Measurements from ENCODE around the gene SLC25A22.
A peak's percentile ranks its signal among the peaks of the same experiment; 100 is the strongest.

Gene SLC25A22

DNA sequence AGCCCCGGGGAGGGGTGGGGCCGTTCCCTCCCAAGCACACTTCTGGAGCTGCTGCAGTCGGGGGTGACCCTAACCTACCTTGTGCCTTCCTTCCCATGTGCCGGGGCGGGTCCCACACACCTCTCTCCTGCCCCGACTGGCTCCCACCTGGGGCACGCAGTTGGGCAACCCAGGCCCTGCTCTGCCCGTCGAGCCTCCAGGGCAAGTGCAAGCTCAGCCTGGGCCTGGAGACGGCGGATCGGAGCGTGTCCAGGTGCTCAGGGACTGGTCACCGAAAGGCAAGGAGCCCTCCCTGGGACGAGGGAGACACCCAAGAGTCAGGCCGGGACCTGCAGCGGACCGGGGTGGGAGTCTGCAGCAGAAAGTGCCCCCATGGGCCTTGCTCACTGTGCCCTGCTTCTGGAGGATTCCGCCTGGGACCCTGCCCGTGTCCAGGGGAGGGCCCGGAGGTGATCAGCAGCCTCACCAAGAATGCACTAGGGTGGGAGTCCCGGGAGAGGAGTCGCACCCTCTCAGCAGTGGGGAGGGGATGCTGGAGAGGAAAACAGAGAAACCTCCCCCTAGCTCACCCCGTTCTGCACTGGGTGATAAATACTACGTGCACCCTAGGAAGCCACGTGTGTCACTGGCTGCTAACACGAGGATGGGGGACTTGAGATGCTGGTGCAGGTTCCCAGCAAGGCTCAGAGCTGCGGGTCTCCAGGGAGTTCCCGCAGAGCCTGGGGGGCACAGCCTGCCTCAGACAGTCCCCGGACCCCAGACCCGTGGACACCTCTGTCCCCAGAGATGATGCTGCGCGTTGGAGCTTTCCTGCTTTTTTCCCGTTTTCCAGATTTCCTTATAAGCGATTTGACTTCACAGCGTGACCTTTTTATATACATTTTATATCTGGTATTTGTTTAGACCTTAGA, 15.6 kb downstream of the SLC25A22 start:
- no peak overlapping the region for H2AFZ ChIP-seq (ENCODE audit: low read depth, low read length)
- no peak overlapping the region for H3K4ac ChIP-seq (ENCODE audit: low read depth in 1 of 2, low read length in 2 of 2)
- no peak overlapping the region for H3K4me3 ChIP-seq (ENCODE audit: insufficient read depth in 1 of 2, low read depth in 1 of 2, low read length in 2 of 2)
- 81% methylated on average over 32 of the region's 36 CpGs for WGBS
- H3K18ac ChIP-seq (ENCODE audit: low read depth in 1 of 2, low read length in 2 of 2): no peak overlapping the region
- H2AK5ac ChIP-seq (ENCODE audit: low read length, severe bottlenecking): no peak overlapping the region
- no peak overlapping the region for H2BK5ac ChIP-seq (ENCODE audit: low read depth, low read length, poor library complexity, severe bottlenecking)
- H3K4me1 ChIP-seq (ENCODE audit: control insufficient read depth, insufficient read depth, low read depth, low read length): peaks cover 30% of the 10 kb centered on the region
- H2BK15ac ChIP-seq (ENCODE audit: low read depth, poor library complexity, severe bottlenecking): no peak overlapping the region
- H3K9ac ChIP-seq (ENCODE audit: low read length): peak overlapping the region; percentile 61
- H3K27ac ChIP-seq (ENCODE audit: low read length, poor library complexity, severe bottlenecking): no peak overlapping the region
- H3K79me1 ChIP-seq (replicated peaks; ENCODE audit: low read length, poor library complexity, severe bottlenecking): peaks cover 20% of the 10 kb centered on the region
- no peaks in the 10 kb centered on the region for H3K27me3 ChIP-seq (ENCODE audit: control insufficient read depth in 1 of 2, insufficient read depth in 1 of 2, low read length in 2 of 2)
- H2BK120ac ChIP-seq (ENCODE audit: low read depth, low read length): no peak overlapping the region
- no peak overlapping the region for H3K4me2 ChIP-seq (ENCODE audit: low read length, poor library complexity, severe bottlenecking)
- H3K23ac ChIP-seq (ENCODE audit: low read length in 2 of 2): no peak overlapping the region
- no peak overlapping the region for H3K14ac ChIP-seq (ENCODE audit: low read length in 2 of 2)
- peaks cover 23% of the 10 kb centered on the region in 2 experiments for H3K36me3 ChIP-seq (ENCODE audit: control insufficient read depth in 1 of 2, insufficient read depth in 2 of 2, low read depth in 1 of 2, low read length in 2 of 2)
- H4K8ac ChIP-seq (ENCODE audit: low read length): no peak overlapping the region
- DNase-seq: no peak
- no peak overlapping the region for H2BK12ac ChIP-seq (ENCODE audit: low read length in 2 of 2)
- H4K91ac ChIP-seq (ENCODE audit: low read length): no peak overlapping the region
- H3K9me3 ChIP-seq (ENCODE audit: control insufficient read depth, low read length): no peaks in the 10 kb centered on the region

DNA sequence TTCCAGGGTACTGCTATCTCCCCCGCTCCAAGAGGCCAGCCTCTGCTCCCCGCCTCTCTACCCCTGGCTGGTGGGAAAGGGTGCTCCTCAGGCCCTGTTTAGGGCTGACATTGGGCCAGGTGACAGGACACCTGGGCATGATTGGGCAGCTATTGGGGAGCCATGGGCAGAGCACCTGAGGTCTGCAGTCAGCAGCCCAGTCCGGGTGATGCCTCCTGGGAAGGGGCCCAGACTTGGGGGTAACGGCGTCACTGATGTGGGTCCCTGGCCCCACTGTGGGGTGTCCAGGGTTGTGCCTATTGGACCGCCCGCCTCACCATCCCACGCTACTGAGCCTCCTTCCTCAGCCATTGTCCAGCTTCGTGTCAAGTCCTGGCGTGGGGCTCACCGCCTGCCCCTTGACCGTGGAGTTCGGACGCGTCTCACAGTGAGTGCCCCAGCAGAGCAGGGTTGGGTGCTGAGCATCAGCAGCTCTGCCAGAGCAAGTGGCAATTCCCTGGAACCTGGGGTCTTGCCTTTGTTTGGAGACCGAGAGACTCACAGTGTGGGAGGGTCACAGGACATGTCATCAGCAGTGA, 18.0 kb downstream of the SLC25A22 start:
- no peak overlapping the region for H3K18ac ChIP-seq (ENCODE audit: low read depth in 1 of 2, low read length in 2 of 2)
- no peaks in the 10 kb centered on the region for H3K9me3 ChIP-seq (ENCODE audit: control insufficient read depth, low read length)
- no peak overlapping the region for H4K8ac ChIP-seq (ENCODE audit: low read length)
- H3K4me2 ChIP-seq (ENCODE audit: low read length, poor library complexity, severe bottlenecking): no peak overlapping the region
- H3K9ac ChIP-seq (ENCODE audit: low read length): no peak overlapping the region
- H3K4me1 ChIP-seq (ENCODE audit: control insufficient read depth, insufficient read depth, low read depth, low read length): peaks cover 42% of the 10 kb centered on the region
- H3K4ac ChIP-seq (ENCODE audit: low read depth in 1 of 2, low read length in 2 of 2): no peak overlapping the region
- no peak for DNase-seq
- no peak overlapping the region for H2BK5ac ChIP-seq (ENCODE audit: low read depth, low read length, poor library complexity, severe bottlenecking)
- no peak overlapping the region for H2BK12ac ChIP-seq (ENCODE audit: low read length in 2 of 2)
- H3K27ac ChIP-seq (ENCODE audit: low read length, poor library complexity, severe bottlenecking): no peak overlapping the region
- no peak overlapping the region for H3K14ac ChIP-seq (ENCODE audit: low read length in 2 of 2)
- WGBS: 96% methylated on average over 16 of the region's 16 CpGs
- H2AK5ac ChIP-seq (ENCODE audit: low read length, severe bottlenecking): no peak overlapping the region
- H2BK15ac ChIP-seq (ENCODE audit: low read depth, poor library complexity, severe bottlenecking): no peak overlapping the region
- peaks cover 20% of the 10 kb centered on the region for H3K79me1 ChIP-seq (replicated peaks; ENCODE audit: low read length, poor library complexity, severe bottlenecking)
- no peak overlapping the region for H3K4me3 ChIP-seq (ENCODE audit: insufficient read depth in 1 of 2, low read depth in 1 of 2, low read length in 2 of 2)
- no peak overlapping the region for H3K23ac ChIP-seq (ENCODE audit: low read length in 2 of 2)
- no peak overlapping the region for H2BK120ac ChIP-seq (ENCODE audit: low read depth, low read length)
- H2AFZ ChIP-seq (ENCODE audit: low read depth, low read length): no peak overlapping the region
- no peaks in the 10 kb centered on the region for H3K27me3 ChIP-seq (ENCODE audit: control insufficient read depth in 1 of 2, insufficient read depth in 1 of 2, low read length in 2 of 2)
- H3K36me3 ChIP-seq (ENCODE audit: control insufficient read depth in 1 of 2, insufficient read depth in 2 of 2, low read depth in 1 of 2, low read length in 2 of 2): peaks cover 23 to 26% of the 10 kb centered on the region in 2 experiments
- peak overlapping the region; percentile 1 for H4K91ac ChIP-seq (ENCODE audit: low read length)

DNA sequence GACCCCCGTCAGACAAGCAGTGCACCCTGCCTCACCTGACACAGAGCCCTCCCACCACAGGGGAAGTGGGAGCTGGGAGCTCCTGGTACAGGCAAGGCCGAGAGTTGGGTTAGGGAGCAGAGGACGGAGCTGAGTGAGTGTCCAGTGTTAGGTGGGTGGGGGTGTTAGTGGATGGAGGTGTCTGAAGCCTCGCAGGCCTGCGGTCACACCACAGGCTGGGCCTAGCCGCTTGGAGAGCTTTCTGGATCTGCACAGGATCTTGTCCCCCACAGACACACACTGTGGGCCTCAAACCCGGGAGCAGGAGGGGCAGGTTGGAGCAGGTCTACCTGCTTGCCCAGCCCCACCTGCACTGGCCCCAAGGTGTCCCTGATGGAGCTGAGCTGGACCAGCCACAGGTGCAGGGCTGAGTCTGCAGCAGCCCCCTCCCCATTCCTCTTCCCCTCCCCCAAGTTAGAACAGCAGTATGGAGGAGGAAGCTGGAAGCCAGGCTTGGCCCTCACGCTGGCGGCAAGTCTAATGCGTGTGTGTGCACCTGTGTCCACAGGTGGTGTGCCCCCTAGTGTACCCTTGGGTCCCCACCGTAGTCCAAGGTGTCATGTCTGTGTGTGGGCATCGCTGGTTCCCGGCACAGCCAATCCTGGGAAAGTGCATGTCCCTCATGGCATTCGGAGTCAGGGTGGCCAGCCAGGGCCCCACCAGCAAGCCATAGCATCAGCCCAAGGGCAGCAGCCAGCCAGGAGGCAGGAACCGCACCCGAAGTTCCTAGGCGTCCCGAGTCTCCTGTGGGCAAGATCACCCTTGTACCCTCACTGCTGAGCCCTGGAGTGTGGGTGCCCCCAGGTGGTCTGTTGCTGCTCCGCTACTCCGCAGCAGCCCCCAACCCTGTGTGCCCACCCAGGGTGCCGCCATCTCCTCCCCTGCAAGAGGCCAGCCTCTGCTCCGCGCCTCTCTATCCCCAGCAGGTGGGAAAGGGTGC, 18.8 kb downstream of the SLC25A22 start:
- Histone ChIP-seq H3K36me3 (ENCODE audit: control insufficient read depth in 1 of 2, insufficient read depth in 2 of 2, low read depth in 1 of 2, low read length in 2 of 2) (peaks cover 23 to 33% of the 10 kb centered on the region in 2 experiments), H3K4ac (ENCODE audit: low read depth in 1 of 2, low read length in 2 of 2) (peak overlapping the region in 1 of 2 experiments; percentile 14), H2AFZ (ENCODE audit: low read depth, low read length) (no peak overlapping the region), H2AK5ac (ENCODE audit: low read length, severe bottlenecking) (no peak overlapping the region), H2BK120ac (ENCODE audit: low read depth, low read length) (no peak overlapping the region), H3K18ac (ENCODE audit: low read depth in 1 of 2, low read length in 2 of 2) (peak overlapping the region in 1 of 2 experiments; percentile 18), H3K4me3 (ENCODE audit: insufficient read depth in 1 of 2, low read depth in 1 of 2, low read length in 2 of 2) (no peak overlapping the region), H3K27me3 (ENCODE audit: control insufficient read depth in 1 of 2, insufficient read depth in 1 of 2, low read length in 2 of 2) (no peaks in the 10 kb centered on the region), H4K8ac (ENCODE audit: low read length) (no peak overlapping the region), H3K23ac (ENCODE audit: low read length in 2 of 2) (peak overlapping the region in 1 of 2 experiments; percentile 73), H2BK5ac (ENCODE audit: low read depth, low read length, poor library complexity, severe bottlenecking) (no peak overlapping the region), H4K91ac (ENCODE audit: low read length) (no peak overlapping the region), H3K79me1 (replicated peaks; ENCODE audit: low read length, poor library complexity, severe bottlenecking) (peaks cover 20% of the 10 kb centered on the region), H2BK15ac (ENCODE audit: low read depth, poor library complexity, severe bottlenecking) (no peak overlapping the region), H3K4me2 (ENCODE audit: low read length, poor library complexity, severe bottlenecking) (no peak overlapping the region), H2BK12ac (ENCODE audit: low read length in 2 of 2) (no peak overlapping the region), H3K27ac (ENCODE audit: low read length, poor library complexity, severe bottlenecking) (no peak overlapping the region), H3K4me1 (ENCODE audit: control insufficient read depth, insufficient read depth, low read depth, low read length) (peaks cover 47% of the 10 kb centered on the region), H3K14ac (ENCODE audit: low read length in 2 of 2) (no peak overlapping the region), H3K9ac (ENCODE audit: low read length) (no peak overlapping the region), H3K9me3 (ENCODE audit: control insufficient read depth, low read length) (no peaks in the 10 kb centered on the region)
- WGBS: 98% methylated on average over 22 of the region's 23 CpGs
- DNase-seq: no peak
